Hair follicular keratinocyte (primary cell): ENCODE data around the gene VMA21. TPM values are rescaled to one million over a fixed set of nuclear protein-coding genes. Genes with fewer than 3 reads are reported as not detected.

Experiments
- total RNA-seq: library from RNA; depleted of rRNA; stranded (reverse); fragments of >200 nt; gene quantifications from 2 replicates; pipeline ENCODE4 v1.2.3, GENCODE V29; 2015

The VMA21 gene
- 39.4 and 42.2 TPM in 2 replicates for total RNA-seq

DNA sequence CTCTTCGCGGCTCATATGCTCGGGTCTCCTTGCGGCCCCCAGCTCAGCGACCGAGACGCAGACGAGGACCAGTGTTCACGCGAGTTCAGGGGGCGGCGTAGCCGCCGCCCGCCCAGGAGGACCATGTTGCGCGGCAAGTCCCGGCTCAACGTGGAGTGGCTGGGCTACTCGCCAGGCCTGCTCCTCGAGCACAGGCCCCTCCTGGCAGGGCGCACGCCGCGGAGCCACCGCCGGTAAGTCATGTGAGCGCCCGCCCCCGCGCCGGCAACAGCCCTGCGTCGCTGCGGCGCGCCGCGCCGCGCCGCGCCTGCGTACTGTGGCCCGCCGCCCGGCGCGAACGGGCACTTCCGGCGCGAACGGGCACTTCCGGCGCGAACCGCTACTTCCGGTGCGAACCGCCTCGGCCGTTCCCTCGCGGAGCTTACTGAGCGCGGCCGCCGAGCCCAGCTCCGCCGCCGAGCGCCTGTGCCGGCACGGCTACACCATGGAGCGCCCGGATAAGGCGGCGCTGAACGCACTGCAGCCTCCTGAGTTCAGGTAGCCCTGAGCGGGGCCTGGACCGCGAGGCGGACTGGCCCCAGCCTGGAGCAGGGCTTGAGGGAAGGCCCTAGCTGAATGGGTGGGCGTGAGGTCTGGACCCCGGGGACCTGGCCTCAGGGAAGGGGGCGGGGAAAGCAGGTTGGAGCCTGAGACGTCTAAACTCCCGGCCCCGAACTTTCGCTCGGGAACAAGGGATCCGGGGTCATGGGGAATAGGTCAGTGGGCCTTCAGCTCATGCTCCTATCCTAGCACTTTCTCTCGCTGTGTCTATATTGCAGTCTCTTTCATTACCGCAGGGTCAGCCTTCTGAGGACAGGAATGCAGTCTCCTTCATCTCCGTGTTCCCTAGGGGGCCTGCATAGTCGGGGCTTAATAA, at the start of gene VMA21:
TSS of gene VMA21 (plus strand) at position 382 of the 916 bp plus-strand sequence. CDS start at position 485, 103 bp downstream.

Other genes with a start within 250 kb of the VMA21 start
- gene GPR50, start 220.6 kb upstream of the VMA21 start, total RNA-seq, result not detected in 2 replicates
- not detected in 2 replicates for gene PASD1, start 166.5 kb downstream of the VMA21 start, total RNA-seq